Testis (tissue), 2 donors: ENCODE results near the gene N4BP3.

Experiments
- POLR2A ChIP-seq: fragments of 450-650 bp; IDR thresholded peaks from one replicate; pipeline ENCODE4 v1.6.1; 2017; ENCODE audit warnings: antibody characterized with exemption, mild to moderate bottlenecking, moderate library complexity
- TF ChIP-seq, protein P1 (sequence below), 3 experiments: fragments of 450-650 bp in 2 of 3; fragments of 200-600 bp in 1 of 3; sonication (generic) in 1 of 3; IDR thresholded peaks; one replicate each; pipeline ENCODE4 v1.5.1; 2016 to 2019; ENCODE audit warnings: antibody characterized with exemption in 3 of 3, mild to moderate bottlenecking in 2 of 3, moderate library complexity in 1 of 3

DNA sequence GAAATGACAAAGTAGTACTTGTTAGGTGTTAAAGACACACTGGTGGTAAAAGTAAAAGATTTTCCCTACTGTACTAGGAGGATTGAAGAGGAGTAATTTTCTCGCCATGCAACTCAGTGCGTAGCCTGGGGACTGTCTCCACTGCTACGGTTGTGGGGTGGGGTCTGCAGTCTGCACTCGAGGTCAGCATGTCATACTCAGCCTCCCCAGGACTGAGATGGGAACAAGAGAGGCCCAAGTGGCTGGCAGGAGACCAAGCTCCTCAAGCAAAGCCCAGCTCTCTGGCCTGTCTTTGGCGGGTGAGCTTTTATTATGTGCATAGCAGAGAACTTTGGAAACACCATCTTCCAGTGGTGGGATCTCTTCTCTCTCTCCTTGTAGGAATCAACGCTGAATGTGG, 29.9 kb downstream of the N4BP3 start:
- TF ChIP-seq, protein P1, sequence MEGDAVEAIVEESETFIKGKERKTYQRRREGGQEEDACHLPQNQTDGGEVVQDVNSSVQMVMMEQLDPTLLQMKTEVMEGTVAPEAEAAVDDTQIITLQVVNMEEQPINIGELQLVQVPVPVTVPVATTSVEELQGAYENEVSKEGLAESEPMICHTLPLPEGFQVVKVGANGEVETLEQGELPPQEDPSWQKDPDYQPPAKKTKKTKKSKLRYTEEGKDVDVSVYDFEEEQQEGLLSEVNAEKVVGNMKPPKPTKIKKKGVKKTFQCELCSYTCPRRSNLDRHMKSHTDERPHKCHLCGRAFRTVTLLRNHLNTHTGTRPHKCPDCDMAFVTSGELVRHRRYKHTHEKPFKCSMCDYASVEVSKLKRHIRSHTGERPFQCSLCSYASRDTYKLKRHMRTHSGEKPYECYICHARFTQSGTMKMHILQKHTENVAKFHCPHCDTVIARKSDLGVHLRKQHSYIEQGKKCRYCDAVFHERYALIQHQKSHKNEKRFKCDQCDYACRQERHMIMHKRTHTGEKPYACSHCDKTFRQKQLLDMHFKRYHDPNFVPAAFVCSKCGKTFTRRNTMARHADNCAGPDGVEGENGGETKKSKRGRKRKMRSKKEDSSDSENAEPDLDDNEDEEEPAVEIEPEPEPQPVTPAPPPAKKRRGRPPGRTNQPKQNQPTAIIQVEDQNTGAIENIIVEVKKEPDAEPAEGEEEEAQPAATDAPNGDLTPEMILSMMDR (IDR thresholded peaks at IDR 0.05) = no peak
- no peak for TF ChIP-seq POLR2A
